IgD-negative memory B cell (primary cell): ENCODE data around the gene CCNK. TPM values are rescaled to one million over a fixed set of nuclear protein-coding genes. Genes with fewer than 3 reads are reported as not detected.

Experiments used
- H3K27ac Mint-ChIP-seq, 3 donors: one replicate each; pipeline ENCODE4 v1.8.0; 2020 to 2022; ENCODE audit warnings: mild to moderate bottlenecking in 3 of 3, mixed read lengths in 3 of 3, moderate library complexity in 1 of 3
- H3K27me3 Mint-ChIP-seq: one replicate; pipeline ENCODE4 v1.8.0; 2021; ENCODE audit warnings: mixed read lengths
- H3K36me3 Mint-ChIP-seq: one replicate; pipeline ENCODE4 v1.8.0; 2020; ENCODE audit warnings: mild to moderate bottlenecking, mixed read lengths
- H3K4me1 Mint-ChIP-seq, 3 donors: one replicate each; pipeline ENCODE4 v1.8.0; 2020 to 2022; ENCODE audit warnings: mixed read lengths in 3 of 3, mild to moderate bottlenecking in 1 of 3
- H3K4me3 Mint-ChIP-seq, 4 donors: one replicate each; pipeline ENCODE4 v1.8.0; 2020 to 2022; ENCODE audit warnings: mild to moderate bottlenecking in 4 of 4, mixed read lengths in 4 of 4, moderate library complexity in 3 of 4
- H3K9me3 Mint-ChIP-seq, 3 donors: one replicate each; pipeline ENCODE4 v1.8.0; 2020 to 2021; ENCODE audit warnings: mixed read lengths in 3 of 3, mild to moderate bottlenecking in 1 of 3
- polyA plus RNA-seq: library from polyadenylated mRNA; unstranded; fragments of 300-500 nt; fragmentation: Illumina TruSeq; gene quantifications from one replicate; pipeline ENCODE4 v1.2.3, GENCODE V29; 2021

Gene CCNK
- polyA plus RNA-seq, 1 donor from 2014 or later: 26.8 TPM

DNA sequence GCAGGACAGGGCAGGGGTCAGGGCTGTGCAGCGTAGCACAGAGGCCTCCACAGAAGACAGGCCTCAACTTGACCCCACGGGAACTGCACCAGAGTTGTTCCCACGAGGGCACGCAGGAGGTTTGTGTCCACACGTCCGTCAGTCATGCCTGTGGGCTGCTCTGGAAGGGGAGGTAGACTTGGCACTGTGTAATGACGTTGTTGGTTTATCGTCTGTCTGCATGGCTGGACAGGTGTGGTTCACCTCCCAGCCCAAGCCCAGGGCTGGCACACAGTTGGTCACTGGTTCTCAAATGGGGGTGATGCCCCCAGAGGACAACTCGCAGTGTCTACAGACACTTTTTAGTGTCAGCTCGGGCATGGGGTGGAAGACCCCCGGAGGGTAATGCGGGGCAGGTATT lies 45.8 kb downstream of the CCNK start:
- Mint-ChIP-seq H3K36me3 (peaks cover 2% of the 10 kb centered on the region), H3K4me3 (no peak overlapping the region), H3K27me3 (no peaks in the 10 kb centered on the region), H3K4me1 (peaks cover 0 to 2% (median 0%) of the 10 kb centered on the region in 3 donors), H3K9me3 (no peaks in the 10 kb centered on the region), H3K27ac (no peak overlapping the region)

DNA sequence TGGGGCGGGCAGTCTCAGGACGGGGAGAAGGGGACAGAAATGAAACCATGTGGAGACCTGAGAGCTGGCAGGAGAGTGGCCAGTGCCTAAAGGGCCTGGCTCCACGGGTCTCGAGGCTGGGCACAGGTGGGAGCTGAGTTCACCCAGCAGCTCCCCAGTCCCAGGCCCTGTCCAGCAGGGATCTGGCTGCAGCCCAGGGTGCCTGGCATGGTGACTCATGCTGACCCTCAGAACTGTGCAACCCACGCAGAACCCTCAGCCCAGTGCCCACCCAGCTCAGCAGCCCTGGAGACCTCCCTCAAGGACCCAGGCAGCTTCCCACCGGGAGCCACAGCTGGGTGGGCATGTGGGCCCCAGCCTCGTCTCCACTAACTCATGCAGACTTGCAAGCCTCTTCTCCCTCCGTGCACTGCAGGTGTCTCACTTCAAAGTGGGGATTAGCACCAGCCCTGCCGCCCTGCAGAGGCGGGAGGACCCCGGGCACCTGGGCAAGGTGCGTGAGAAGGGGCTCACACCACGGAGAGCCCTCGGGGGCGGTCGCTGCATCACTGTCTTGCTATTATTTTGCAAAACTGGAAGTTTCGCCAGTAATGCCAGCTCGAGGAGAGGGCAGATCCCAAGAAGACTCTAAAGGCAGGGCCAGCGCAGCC lies 46.3 kb downstream of the CCNK start:
- Mint-ChIP-seq H3K27me3 (no peaks in the 10 kb centered on the region), H3K36me3 (peaks cover 2% of the 10 kb centered on the region), H3K4me1 (peaks cover 0 to 2% (median 0%) of the 10 kb centered on the region in 3 donors), H3K9me3 (no peaks in the 10 kb centered on the region), H3K4me3 (no peak overlapping the region), H3K27ac (no peak overlapping the region)

DNA sequence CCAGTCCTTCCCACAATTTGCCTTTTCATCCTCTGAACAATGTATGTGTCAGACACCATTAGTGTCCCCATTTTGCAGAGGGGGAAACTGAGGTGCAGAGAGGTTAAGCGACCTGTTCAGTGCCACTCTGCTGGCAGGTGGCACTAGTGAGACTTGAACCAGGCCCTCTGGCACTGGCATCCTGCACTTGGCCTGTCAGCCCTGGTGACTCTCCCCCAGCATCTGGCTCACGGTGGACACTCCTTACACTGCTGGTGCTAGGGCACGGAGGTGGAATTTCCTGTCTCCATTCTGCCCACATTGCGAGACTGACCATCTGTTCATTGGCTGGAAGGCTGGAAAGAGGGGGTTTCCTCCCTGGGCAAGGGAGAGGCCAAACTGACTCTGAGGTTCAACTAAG lies 48.7 kb downstream of the CCNK start:
- Mint-ChIP-seq H3K4me3 (no peak overlapping the region), H3K4me1 (peaks cover 0 to 2% (median 0%) of the 10 kb centered on the region in 3 donors), H3K36me3 (peaks cover 2% of the 10 kb centered on the region), H3K27me3 (no peaks in the 10 kb centered on the region), H3K9me3 (no peaks in the 10 kb centered on the region), H3K27ac (no peak overlapping the region)

DNA sequence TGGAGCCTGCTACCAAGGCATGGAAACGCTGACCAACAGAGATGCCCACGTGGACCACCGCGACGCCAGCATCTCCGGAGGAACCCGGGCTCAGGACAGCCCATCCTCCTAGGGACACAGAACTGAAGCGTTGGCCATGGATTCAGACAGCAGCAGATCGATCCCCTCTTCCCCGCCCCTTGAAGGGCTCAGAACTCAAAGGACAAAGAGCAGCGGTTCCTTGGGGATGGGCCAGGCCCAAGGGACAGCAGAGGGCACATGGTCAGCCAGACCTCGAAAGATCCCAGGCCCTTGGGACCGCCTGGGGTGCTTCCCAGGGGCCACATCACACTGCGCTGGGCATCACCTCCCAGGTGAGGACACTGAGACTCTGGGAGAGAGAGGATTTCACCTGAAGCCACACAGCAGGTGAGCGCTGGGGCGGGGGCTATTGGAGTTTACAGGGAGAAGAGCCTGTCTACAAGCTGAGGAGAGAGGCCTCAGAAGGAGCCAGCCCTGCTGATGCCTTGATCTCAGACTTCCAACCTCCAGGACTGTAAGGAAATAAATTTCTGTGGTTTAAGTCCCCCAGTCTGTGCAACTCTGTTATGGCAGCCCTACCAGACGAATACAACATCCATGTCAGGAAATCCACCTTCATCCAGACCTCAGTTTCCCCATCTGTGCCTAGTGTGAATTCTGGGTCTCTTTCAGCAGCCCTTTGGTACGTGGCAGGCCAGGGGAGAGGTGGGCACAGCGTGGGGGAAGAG lies 49.4 kb downstream of the CCNK start:
- Mint-ChIP-seq H3K4me1 (no peaks in the 10 kb centered on the region), H3K36me3 (peaks cover 2% of the 10 kb centered on the region), H3K27ac (no peak overlapping the region), H3K9me3 (no peaks in the 10 kb centered on the region), H3K27me3 (no peaks in the 10 kb centered on the region), H3K4me3 (no peak overlapping the region)

DNA sequence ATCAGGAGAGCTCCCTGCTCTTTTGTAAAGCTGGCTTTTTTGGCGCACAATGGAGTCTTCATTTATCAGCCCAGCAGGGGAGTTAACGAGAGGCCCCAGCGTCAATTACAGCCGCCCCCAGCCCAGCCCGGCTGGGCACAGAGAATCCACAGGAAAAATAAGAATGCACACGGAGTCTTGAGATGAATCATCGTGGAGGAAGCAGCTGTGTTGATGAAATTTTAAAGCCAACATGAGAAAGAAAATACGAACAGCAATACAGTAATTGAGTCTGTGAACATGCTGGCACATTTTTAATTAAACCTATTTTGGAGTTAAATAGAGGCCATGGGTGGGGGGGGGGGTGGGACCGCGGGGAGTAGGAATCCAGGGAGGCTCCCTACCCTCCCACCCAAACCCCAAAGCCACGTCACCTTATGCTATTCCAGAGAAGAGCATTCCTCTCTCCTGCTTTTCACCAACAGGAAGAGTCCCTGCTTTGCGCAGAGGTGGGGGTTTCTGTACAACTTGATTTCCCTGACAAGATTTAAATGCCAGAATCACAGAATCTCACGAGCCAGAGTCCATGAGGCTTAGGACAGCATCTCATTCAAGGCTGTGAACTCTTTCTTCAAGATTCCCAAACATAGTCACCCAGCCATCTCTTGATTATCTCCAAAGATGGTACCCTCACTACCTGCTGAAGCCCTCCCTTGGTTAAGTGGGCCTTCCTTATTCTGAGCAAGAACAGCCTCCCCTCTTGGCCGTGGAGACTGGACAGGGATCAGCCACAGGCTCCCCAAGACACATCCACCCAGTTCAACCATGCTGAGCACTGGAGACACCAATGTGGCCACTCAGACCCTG lies 50.3 kb downstream of the CCNK start:
- H3K9me3 Mint-ChIP-seq: no peaks in the 10 kb centered on the region
- no peak overlapping the region for H3K27ac Mint-ChIP-seq
- H3K4me3 Mint-ChIP-seq: peak overlapping the region in 1 of 4 donors; percentile 72
- peaks cover 2% of the 10 kb centered on the region for H3K36me3 Mint-ChIP-seq
- H3K27me3 Mint-ChIP-seq: no peaks in the 10 kb centered on the region
- H3K4me1 Mint-ChIP-seq: no peaks in the 10 kb centered on the region

DNA sequence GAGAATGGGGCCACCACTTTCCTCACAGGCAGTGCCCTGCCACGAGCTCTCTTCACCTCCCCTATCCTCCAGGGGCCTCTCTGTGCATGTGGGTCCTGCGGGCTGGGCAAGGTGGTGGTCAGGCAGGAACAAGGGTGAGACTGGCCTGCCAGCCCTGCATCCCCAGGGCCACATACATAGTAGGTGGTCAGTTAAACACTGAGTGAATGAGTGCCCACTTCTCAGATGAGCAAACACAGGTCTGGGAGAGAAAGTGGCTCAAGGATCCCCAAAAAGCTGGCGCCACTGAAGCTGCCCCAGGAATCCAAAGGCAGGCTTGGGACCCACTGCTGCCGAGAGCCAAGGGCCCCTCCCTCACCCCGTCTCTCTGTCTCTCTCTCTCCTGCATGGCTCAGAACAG lies 51.1 kb downstream of the CCNK start:
- H3K4me1 Mint-ChIP-seq: no peaks in the 10 kb centered on the region
- H3K27me3 Mint-ChIP-seq: no peaks in the 10 kb centered on the region
- peaks cover 2% of the 10 kb centered on the region for H3K36me3 Mint-ChIP-seq
- no peaks in the 10 kb centered on the region for H3K9me3 Mint-ChIP-seq
- H3K4me3 Mint-ChIP-seq: no peak overlapping the region
- no peak overlapping the region for H3K27ac Mint-ChIP-seq

DNA sequence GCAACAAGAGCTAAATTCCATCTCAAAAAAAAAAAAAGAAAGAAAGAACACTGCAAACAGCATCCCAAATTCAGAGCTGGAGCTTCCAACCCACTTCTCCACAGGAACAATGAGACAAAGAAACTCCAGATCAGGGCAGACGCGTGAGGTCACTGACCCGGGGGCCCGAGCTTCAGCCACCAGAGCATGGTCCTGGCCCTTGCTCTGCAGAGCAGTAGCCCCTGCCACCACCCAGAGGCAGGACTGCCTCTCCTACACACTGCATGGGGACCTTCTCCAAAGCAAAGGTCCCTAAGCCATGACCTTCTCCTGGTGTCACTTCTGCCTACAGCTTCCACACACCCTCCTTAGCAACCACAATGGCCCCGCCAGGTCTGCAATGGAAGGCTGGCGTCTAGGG lies 53.1 kb downstream of the CCNK start:
- Mint-ChIP-seq H3K27ac (no peak overlapping the region), H3K27me3 (peaks cover 7% of the 10 kb centered on the region), H3K9me3 (no peaks in the 10 kb centered on the region), H3K4me3 (no peak overlapping the region), H3K36me3 (peaks cover 3% of the 10 kb centered on the region), H3K4me1 (peaks cover 0 to 3% (median 0%) of the 10 kb centered on the region in 3 donors)

DNA sequence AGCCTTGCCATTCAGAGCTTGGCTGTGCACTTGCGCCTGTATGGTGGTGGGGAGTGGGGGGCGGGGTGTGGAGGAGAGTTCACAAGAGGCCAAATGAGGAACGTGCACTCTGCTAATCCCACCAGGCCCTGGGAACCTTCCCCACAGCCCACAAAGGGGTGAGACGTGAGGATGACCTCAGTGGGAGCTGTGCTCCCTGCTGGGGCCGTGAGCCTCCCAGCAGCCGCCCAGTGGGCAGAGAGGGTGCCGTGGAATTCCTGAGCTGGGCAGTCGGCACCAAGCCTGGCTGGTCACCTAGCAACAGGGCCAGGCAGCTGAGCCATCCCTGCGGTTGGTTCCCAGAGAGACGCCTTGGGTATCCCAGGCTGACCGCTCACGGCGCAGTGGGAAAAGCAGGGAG lies 53.7 kb downstream of the CCNK start:
- Mint-ChIP-seq H3K4me3 (no peak overlapping the region), H3K4me1 (peaks cover 0 to 3% (median 0%) of the 10 kb centered on the region in 3 donors), H3K9me3 (no peaks in the 10 kb centered on the region), H3K27ac (no peak overlapping the region), H3K36me3 (peaks cover 3% of the 10 kb centered on the region), H3K27me3 (peaks cover 7% of the 10 kb centered on the region)

DNA sequence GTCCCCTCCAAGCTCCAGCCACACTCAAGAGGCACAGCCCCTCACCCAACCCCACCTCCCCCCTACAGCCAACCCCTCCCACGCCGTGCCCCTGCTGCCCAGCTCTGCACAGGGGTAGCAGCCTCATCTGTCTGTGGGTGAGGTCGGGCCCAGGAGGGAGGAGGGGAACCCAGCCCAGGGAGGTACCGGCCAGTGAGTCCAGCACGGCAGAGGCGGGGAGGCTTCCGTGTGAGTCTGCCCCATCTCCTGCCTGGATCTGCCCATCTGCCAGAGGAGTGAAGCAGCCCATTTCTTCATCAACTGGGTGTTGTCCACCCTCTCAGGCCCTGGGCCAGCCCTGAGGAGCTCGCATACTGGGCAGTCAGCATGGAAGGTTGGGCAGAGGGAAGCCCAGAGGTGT lies 54.2 kb downstream of the CCNK start:
- H3K36me3 Mint-ChIP-seq: peaks cover 3% of the 10 kb centered on the region
- no peaks in the 10 kb centered on the region for H3K9me3 Mint-ChIP-seq
- peaks cover 7% of the 10 kb centered on the region for H3K27me3 Mint-ChIP-seq
- H3K4me1 Mint-ChIP-seq: peaks cover 0 to 3% (median 0%) of the 10 kb centered on the region in 3 donors
- no peak overlapping the region for H3K27ac Mint-ChIP-seq
- H3K4me3 Mint-ChIP-seq: no peak overlapping the region

DNA sequence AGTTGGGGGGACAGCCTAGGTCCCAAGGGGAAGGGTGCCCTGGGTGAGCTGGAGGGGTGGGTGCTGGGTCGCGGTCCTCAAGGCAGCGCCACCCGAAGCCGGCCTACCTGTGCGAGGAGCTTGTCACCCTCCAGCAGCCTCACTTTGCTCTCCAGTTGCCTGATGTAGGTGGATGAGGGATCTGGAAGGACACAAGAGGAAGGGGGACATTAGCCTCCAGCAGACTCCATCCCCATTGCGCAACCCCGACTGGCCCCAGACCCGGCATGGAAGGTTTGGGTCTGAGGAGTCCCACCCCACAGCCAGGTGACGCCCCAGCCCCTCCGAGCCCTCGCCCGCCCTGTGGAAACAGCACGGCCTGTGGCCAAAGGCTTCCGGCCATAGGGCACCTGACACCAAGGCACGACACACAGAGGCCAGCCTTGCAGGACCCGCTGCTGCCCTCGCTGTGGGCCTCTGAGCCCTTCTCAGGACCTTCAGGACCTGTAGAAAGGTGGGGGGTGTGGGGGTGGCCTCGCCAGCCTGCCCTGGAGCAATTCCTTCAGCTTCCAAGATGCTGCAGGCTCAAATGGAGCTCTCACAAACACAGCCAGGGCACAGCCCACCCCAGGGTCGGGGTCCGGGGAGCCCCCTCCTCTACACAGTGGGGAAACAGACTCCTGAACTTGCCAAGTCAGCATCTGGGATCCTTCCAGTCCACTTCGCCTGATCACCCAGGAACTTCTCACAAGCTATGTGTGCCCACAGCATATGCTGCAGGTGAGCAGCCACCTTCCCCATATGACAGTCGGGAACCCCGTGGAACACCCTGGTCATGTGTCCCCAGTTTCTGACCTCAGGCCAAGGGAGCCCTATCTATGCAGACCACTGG lies 54.9 kb downstream of the CCNK start:
- peaks cover 7% of the 10 kb centered on the region for H3K27me3 Mint-ChIP-seq
- H3K4me1 Mint-ChIP-seq: peaks cover 0 to 3% (median 0%) of the 10 kb centered on the region in 3 donors
- H3K4me3 Mint-ChIP-seq: no peak overlapping the region
- no peaks in the 10 kb centered on the region for H3K9me3 Mint-ChIP-seq
- H3K36me3 Mint-ChIP-seq: peaks cover 3% of the 10 kb centered on the region
- H3K27ac Mint-ChIP-seq: no peak overlapping the region

DNA sequence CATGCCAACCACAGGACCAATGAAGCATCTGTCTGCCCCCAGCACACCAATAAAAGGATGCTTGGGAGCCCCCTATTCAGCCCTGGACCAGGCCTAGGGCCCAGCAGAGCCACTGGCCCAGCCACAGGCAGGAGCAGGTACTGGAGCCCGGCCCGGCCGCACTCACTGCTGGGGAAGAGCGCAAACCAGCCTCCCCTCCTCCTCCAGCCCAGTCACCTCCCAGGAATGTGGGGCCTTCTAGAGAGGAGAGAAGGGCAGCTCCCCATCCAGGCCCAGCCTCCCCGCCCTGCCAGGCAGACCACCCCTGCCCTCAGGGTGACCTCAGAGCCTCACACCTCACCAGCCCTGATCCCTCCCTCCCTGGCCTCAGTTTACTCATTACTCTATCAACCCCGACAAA lies 56.2 kb downstream of the CCNK start:
- Mint-ChIP-seq H3K4me1 (peaks cover 0 to 3% (median 0%) of the 10 kb centered on the region in 3 donors), H3K27ac (no peak overlapping the region), H3K9me3 (no peaks in the 10 kb centered on the region), H3K4me3 (no peak overlapping the region), H3K27me3 (peaks cover 7% of the 10 kb centered on the region), H3K36me3 (peaks cover 2% of the 10 kb centered on the region)

DNA sequence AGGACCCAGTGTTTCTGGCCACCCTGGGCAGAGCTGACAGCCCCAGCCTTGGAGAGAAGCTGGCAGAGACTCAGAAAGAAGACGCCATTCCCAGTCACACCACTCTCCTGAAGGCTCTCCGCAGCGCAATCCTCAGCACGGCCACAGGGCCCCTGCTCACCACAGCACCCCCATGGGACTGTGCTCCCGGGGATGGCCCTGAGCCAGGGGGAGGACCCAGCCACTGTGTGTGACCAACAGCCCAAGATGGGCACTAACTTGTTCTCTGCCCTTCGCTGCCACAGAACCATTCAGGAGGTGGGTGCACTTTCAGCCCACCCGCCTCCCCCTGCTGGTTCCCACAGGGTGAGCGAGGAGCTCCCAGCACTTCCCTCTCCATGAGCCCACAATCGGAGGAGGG lies 57.1 kb downstream of the CCNK start:
- Mint-ChIP-seq H3K27ac (no peak overlapping the region), H3K9me3 (no peaks in the 10 kb centered on the region), H3K4me1 (peaks cover 0 to 3% (median 0%) of the 10 kb centered on the region in 3 donors), H3K27me3 (peaks cover 7% of the 10 kb centered on the region), H3K4me3 (no peak overlapping the region), H3K36me3 (peaks cover 2% of the 10 kb centered on the region)

DNA sequence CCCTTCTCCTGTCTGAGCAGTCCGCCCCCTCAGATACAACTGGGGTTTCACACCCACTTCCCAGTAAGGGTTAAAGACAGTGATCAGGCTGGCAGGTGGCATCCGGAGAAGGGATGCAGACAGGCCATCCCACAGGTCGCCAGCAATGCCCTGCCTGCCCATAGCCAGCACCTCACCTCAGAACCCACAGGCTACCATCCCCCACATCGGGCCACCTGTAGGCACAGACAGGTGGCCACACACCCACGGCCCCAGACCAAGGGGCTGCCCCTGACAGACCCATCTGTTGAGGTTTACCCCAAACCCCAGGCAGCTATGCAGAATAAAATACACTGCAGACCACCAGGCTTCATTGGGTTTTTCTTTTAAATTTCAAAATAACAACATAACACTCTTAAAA lies 57.5 kb downstream of the CCNK start:
- Mint-ChIP-seq H3K4me1 (peaks cover 0 to 3% (median 0%) of the 10 kb centered on the region in 3 donors), H3K27me3 (peaks cover 7% of the 10 kb centered on the region), H3K36me3 (peaks cover 2% of the 10 kb centered on the region), H3K4me3 (no peak overlapping the region), H3K9me3 (no peaks in the 10 kb centered on the region), H3K27ac (no peak overlapping the region)

DNA sequence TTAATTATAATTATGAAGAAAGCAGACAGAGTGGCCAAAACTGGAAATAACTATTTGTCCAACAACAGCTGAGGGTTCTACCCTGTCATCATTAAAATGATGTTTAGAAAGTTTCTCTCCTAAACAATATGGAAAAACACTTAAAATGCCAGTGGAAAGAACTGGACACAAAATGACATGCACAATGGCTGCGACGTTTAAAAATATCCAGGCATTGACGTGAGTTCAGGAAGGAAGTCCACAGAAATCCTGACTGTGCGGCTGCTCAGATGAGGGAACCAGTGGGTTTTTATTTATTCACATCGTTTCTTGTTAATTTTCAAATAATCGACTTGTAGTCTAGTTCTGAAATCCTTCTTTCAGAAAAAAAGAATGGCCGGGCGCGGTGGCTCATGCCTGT lies 58.3 kb downstream of the CCNK start:
- Mint-ChIP-seq H3K9me3 (no peaks in the 10 kb centered on the region), H3K4me3 (no peak overlapping the region), H3K27me3 (peaks cover 7% of the 10 kb centered on the region), H3K4me1 (peaks cover 0 to 3% (median 0%) of the 10 kb centered on the region in 3 donors), H3K36me3 (peaks cover 2% of the 10 kb centered on the region), H3K27ac (no peak overlapping the region)
